GM06990 (cell line): ENCODE results near the gene SUSD3.

Source experiments
- DNase-seq: peaks from one replicate; pipeline ENCODE4 v3.0.0-alpha.2; 2011; ENCODE audit not compliant: insufficient read length; ENCODE audit errors: extremely low read depth
- H3K27me3 ChIP-seq: replicated peaks from 2 replicates; pipeline ENCODE4 v1.6.0; 2011; ENCODE audit warnings: low read length; ENCODE audit not compliant: control insufficient read depth, insufficient read depth
- H3K36me3 ChIP-seq: 2 replicates; pipeline ENCODE4 v1.5.1; 2011; ENCODE audit warnings: low read length; ENCODE audit not compliant: control insufficient read depth, insufficient read depth
- H3K4me3 ChIP-seq: replicated peaks from 2 replicates; pipeline ENCODE4 v1.5.1; 2011; ENCODE audit warnings: low read depth, mild to moderate bottlenecking, control low read depth, low read length
- TF ChIP-seq, protein P1 (sequence below): IDR thresholded peaks from 2 replicates; pipeline ENCODE4 v1.5.1; 2011; ENCODE audit warnings: low read length, control low read depth, mild to moderate bottlenecking, inconsistent platforms; ENCODE audit not compliant: insufficient read depth, poor library complexity, severe bottlenecking

The SUSD3 gene

DNA sequence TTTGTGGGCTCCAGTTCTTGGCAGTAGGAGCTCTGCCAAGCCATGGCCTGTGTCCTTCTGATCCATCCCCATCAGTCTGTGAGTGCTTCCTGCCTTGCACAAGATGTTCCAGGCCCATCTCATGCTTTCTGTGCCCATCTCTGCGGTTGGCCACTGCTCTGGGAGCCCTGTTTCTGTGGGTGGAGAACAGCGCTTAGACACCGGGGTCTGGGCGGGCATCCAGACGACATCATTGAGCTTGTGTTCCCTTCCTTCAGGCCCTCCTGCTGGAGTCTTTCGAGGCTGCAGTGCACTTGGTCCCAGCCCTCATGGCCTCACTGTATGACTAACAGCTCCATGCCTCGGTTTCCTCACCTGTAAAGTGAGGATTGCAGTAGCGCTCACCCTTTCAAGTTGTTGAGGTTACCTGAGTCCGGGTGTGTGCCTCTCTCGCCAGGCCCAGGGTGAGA is 22.6 kb downstream of the SUSD3 start:
- DNase-seq = no peak
- no peak overlapping the region for H3K4me3 ChIP-seq
- TF ChIP-seq, protein P1, sequence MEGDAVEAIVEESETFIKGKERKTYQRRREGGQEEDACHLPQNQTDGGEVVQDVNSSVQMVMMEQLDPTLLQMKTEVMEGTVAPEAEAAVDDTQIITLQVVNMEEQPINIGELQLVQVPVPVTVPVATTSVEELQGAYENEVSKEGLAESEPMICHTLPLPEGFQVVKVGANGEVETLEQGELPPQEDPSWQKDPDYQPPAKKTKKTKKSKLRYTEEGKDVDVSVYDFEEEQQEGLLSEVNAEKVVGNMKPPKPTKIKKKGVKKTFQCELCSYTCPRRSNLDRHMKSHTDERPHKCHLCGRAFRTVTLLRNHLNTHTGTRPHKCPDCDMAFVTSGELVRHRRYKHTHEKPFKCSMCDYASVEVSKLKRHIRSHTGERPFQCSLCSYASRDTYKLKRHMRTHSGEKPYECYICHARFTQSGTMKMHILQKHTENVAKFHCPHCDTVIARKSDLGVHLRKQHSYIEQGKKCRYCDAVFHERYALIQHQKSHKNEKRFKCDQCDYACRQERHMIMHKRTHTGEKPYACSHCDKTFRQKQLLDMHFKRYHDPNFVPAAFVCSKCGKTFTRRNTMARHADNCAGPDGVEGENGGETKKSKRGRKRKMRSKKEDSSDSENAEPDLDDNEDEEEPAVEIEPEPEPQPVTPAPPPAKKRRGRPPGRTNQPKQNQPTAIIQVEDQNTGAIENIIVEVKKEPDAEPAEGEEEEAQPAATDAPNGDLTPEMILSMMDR = no peak
- H3K27me3 ChIP-seq = no peaks in the 10 kb centered on the region
- peaks cover 15% of the 10 kb centered on the region for H3K36me3 ChIP-seq

DNA sequence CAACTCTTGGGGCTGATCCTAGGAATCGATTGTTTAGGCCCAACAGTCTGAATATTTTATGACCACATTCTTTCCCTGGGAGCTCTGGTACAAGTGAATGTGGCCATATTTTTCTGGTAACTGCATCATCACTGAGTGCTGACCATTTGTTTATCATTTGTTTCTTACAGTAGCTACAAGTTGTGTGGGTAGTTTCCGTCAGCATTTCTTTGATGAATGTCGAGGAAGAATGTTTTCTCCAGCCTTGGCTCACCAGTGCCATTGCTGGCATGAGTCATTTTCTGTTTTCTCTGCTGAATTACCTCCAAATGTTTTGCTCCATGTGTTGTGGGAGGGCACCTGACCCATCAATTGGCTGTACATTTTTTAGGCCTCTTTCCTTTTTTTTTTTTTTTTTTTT is 23.4 kb downstream of the SUSD3 start:
- no peaks in the 10 kb centered on the region for H3K27me3 ChIP-seq
- H3K36me3 ChIP-seq = peaks cover 17% of the 10 kb centered on the region
- no peak overlapping the region for H3K4me3 ChIP-seq
- TF ChIP-seq, protein P1 = no peak
- DNase-seq = no peak

GRCh38 chr9:93082841-93083411 is 24.4 kb downstream of the SUSD3 start:
- H3K36me3 ChIP-seq = peaks cover 17% of the 10 kb centered on the region
- TF ChIP-seq, protein P1 = no peak
- DNase-seq = no peak
- H3K27me3 ChIP-seq = no peaks in the 10 kb centered on the region
- H3K4me3 ChIP-seq = no peak overlapping the region

- TF ChIP-seq, protein P1 = no peak
- Histone ChIP-seq H3K4me3 (no peak overlapping the region), H3K36me3 (peaks cover 17% of the 10 kb centered on the region), H3K27me3 (no peaks in the 10 kb centered on the region)
- DNase-seq = no peak
These were observed 25.3 kb downstream of the SUSD3 start for GRCh38 chr9:93083592-93084470.

- Histone ChIP-seq H3K27me3 (no peaks in the 10 kb centered on the region), H3K4me3 (no peak overlapping the region), H3K36me3 (peaks cover 17% of the 10 kb centered on the region)
- no peak for DNase-seq
- TF ChIP-seq, protein P1 = no peak
These were observed 26.0 kb downstream of the SUSD3 start for GRCh38 chr9:93084471-93084881.
